Parathyroid adenoma (tissue), 2 donors: Measurements from ENCODE around the gene SIN3A.
A peak's percentile ranks its signal among the peaks of the same experiment; 100 is the strongest.
"Not testable (repeated sequence)": the region's sequence is repeated elsewhere in the genome, so short reads cannot be mapped to it uniquely, and the experiment has no call there.

Experiments used
- H2AFZ ChIP-seq: fragments of 300-600 bp; sonication (generic); one replicate; pipeline ENCODE4 v1.7.0; 2017; ENCODE audit warnings: antibody characterized with exemption, mild to moderate bottlenecking
- H3K27ac ChIP-seq: fragments of 300-600 bp; sonication (generic); one replicate; pipeline ENCODE4 v1.7.0; 2017
- H3K27me3 ChIP-seq: fragments of 300-600 bp; sonication (generic); one replicate; pipeline ENCODE4 v1.7.0; 2017; ENCODE audit warnings: low read length; ENCODE audit not compliant: control insufficient read depth, insufficient read depth
- H3K36me3 ChIP-seq: fragments of 300-600 bp; sonication (generic); one replicate; pipeline ENCODE4 v1.7.0; 2017; ENCODE audit warnings: low read length; ENCODE audit not compliant: control insufficient read depth, insufficient read depth
- H3K4me1 ChIP-seq: fragments of 300-600 bp; sonication (generic); one replicate; pipeline ENCODE4 v1.7.0; 2017; ENCODE audit warnings: control low read depth
- H3K4me2 ChIP-seq: fragments of 300-600 bp; sonication (generic); one replicate; pipeline ENCODE4 v1.7.0; 2017; ENCODE audit warnings: low read length
- H3K4me3 ChIP-seq: fragments of 300-600 bp; sonication (generic); one replicate; pipeline ENCODE4 v1.7.0; 2017; ENCODE audit warnings: low read depth, low read length
- H3K79me2 ChIP-seq: fragments of 300-600 bp; sonication (generic); one replicate; pipeline ENCODE4 v1.7.0; 2017; ENCODE audit warnings: control low read depth
- H3K9ac ChIP-seq: fragments of 300-600 bp; sonication (generic); one replicate; pipeline ENCODE4 v1.7.0; 2017; ENCODE audit warnings: mild to moderate bottlenecking
- H3K9me3 ChIP-seq: fragments of 300-600 bp; sonication (generic); one replicate; pipeline ENCODE4 v1.7.0; 2017; ENCODE audit warnings: low read length; ENCODE audit not compliant: control insufficient read depth
- TF ChIP-seq, protein P1 (sequence below): fragments of 300-600 bp; sonication (generic); IDR thresholded peaks from one replicate; pipeline ENCODE4 v1.7.0; 2017; ENCODE audit warnings: antibody characterized with exemption, mild to moderate bottlenecking
- donor health status: primary hyperparathyroidism.

Gene SIN3A

DNA sequence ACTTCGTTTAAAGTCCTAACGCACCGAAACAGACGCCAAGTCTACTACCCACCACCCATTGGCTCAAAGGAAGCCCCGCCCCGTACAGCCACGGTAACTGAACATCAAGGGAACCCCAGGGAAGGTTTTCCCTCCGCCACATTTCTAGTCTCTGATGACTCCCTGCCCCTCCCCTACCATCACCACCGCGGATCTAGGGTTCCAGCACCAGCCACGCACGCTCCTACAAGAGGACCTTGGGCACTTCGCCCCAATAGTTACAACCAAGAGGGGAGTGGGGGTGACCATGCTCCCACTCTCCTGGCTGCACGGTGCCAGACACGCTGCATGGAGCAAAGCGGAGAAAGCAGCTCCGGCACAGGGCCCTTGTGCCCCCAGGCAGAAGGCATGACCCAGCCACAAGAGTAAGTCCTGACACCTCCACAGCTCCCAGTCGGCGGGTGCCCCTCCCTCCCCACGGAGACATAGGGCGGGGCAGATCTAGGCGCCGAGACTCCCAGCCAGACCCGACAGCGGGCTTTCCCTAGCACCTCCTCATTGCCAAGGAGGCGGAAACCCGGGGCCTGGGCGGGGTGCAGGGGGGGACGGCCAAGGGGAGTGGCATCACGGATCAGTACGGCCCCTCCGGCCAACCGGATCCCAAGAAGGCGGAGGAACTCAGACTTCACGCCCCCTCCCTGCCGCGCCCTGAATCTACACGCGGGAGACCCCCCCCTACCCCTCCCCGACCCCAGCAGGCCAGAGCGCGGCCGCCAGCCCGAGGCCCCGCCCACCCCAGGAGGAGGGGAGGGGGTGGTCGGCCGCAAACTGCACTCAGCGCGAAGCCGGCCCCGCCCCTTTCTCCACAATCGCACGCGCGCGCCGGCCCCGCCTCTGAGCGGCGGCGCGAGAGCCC lies 936 bp downstream of the SIN3A start:
- Histone ChIP-seq H3K79me2 (peaks cover 6% of the 10 kb centered on the region), H3K27me3 (no peaks in the 10 kb centered on the region), H3K27ac (peak overlapping the region; percentile 97), H3K4me1 (peaks cover 3% of the 10 kb centered on the region), H3K4me2 (peak overlapping the region; percentile 96), H3K4me3 (peak overlapping the region; percentile 88), H3K9ac (no peak overlapping the region), H3K9me3 (no peaks in the 10 kb centered on the region), H3K36me3 (no peaks in the 10 kb centered on the region), H2AFZ (no peak overlapping the region)
- TF ChIP-seq, protein P1, sequence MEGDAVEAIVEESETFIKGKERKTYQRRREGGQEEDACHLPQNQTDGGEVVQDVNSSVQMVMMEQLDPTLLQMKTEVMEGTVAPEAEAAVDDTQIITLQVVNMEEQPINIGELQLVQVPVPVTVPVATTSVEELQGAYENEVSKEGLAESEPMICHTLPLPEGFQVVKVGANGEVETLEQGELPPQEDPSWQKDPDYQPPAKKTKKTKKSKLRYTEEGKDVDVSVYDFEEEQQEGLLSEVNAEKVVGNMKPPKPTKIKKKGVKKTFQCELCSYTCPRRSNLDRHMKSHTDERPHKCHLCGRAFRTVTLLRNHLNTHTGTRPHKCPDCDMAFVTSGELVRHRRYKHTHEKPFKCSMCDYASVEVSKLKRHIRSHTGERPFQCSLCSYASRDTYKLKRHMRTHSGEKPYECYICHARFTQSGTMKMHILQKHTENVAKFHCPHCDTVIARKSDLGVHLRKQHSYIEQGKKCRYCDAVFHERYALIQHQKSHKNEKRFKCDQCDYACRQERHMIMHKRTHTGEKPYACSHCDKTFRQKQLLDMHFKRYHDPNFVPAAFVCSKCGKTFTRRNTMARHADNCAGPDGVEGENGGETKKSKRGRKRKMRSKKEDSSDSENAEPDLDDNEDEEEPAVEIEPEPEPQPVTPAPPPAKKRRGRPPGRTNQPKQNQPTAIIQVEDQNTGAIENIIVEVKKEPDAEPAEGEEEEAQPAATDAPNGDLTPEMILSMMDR = no peak

DNA sequence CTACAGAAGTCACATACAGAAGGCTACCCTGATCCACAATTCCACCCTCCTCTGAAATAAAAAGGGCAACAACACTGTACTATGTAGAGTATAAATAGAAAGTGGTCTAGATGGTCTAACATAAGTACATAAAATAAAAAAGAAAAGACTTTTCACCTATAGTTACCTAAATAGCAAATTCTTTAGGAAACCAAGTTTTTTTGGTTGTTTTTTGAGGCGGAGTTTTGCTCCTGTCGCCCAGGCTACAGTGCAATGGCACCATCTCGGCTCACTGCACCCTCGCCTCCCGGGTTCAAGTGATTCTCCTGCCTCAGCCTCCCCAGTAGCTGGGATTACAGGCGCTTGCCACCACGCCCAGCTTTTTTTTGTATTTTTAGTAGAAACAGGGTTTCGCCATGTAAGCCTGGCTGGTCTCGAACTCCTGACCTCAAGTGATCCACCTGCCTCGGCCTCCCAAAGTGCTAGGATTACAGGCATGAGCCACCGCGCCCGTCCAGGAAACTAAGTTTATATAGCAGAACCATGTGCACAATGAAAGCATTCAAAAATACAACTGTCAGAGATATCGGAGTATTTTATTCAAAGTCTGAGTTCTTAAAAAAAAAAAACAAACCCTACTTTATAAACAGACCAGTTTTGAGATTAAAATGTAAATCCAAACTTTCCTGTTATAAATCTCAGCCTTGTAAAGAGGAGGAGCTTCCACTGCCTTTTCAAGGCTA lies 1.7 kb downstream of the SIN3A start:
- no peak overlapping the region for H3K27ac ChIP-seq
- TF ChIP-seq, protein P1 = no peak

DNA sequence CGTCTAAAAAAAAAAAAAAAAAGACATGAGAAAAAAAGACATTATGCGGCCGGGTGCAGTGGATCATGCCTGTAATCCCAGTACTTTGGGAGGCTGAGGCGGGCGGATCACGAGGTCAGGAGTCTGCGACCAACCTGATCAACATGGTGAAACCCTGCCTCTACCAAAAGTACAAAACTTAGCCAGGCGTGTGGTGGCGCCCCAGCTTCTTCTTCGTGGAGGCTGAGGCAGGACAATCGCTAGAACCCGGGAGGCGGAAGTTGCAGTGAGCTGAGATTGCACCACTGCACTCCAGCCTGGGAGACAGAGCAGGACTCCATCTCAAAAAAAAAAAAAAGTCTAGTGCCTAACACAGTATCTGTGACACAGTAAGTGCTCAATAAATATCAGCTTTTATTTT lies 3.3 kb downstream of the SIN3A start:
- H3K4me1 ChIP-seq, H2AFZ ChIP-seq, H3K9ac ChIP-seq, H3K27me3 ChIP-seq, H3K4me2 ChIP-seq, H3K27ac ChIP-seq, H3K9me3 ChIP-seq, H3K36me3 ChIP-seq, H3K4me3 ChIP-seq, H3K79me2 ChIP-seq: not testable (repeated sequence)

More for the DNA sequence above, 1.7 kb downstream of the SIN3A start:
- H3K4me1 ChIP-seq = peaks cover 3% of the 10 kb centered on the region
- H3K4me3 ChIP-seq = peak overlapping the region; percentile 88
- H3K36me3 ChIP-seq = no peaks in the 10 kb centered on the region
- peaks cover 6% of the 10 kb centered on the region for H3K79me2 ChIP-seq
- H3K9ac ChIP-seq = no peak overlapping the region
- H3K27me3 ChIP-seq = no peaks in the 10 kb centered on the region
- H3K9me3 ChIP-seq = no peaks in the 10 kb centered on the region
- no peak overlapping the region for H2AFZ ChIP-seq
- H3K4me2 ChIP-seq = peak overlapping the region; percentile 96

DNA sequence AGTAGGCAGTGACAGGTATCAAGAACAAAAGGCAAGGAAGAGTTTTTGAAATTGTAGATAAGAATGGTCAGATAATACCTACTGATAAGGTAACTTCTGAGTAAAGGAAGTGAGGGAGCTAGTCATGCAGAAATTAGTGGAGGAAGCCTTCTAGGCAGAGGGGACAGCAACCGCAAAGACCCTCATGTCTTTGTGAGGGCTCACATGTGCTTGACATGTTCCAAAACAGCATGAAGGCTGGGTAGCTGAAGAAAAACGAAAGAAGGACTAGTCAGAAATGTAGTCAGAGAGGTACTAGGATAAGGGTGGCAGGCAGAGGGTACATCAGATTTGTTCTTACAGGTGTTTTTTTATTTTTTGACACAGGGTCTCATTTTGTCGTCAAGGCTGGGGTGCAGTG lies 5.3 kb downstream of the SIN3A start:
- Histone ChIP-seq H3K79me2 (peaks cover 17% of the 10 kb centered on the region), H3K4me2 (no peak overlapping the region), H3K27ac (no peak overlapping the region), H3K27me3 (no peaks in the 10 kb centered on the region), H2AFZ (no peak overlapping the region), H3K36me3 (no peaks in the 10 kb centered on the region), H3K9me3 (no peaks in the 10 kb centered on the region), H3K4me1 (peaks cover 3% of the 10 kb centered on the region), H3K9ac (no peak overlapping the region), H3K4me3 (no peak overlapping the region)
- TF ChIP-seq, protein P1 = no peak

DNA sequence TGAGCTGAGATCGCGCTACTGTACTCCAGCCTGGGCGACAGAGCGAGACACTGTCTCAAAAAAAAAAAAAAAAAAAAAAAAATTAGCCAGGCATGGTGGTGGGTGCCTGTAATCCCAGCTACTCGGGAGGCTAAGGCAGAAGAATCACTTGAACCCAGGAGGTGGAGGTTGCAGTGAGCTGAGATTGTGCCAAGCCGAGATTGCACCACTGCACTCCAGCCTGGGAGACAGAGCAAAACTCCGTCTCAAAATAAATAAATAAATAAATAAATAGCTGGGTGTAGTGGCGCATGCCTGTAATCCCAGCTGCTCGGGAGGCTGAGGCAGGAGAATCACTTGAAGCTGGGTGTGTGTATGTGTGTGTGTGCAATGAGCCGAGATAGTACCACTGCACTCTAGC lies 6.2 kb downstream of the SIN3A start:
- not testable (repeated sequence) for H3K9me3 ChIP-seq, H2AFZ ChIP-seq, H3K36me3 ChIP-seq, H3K4me1 ChIP-seq, H3K4me3 ChIP-seq, H3K27ac ChIP-seq, H3K27me3 ChIP-seq, H3K9ac ChIP-seq, H3K4me2 ChIP-seq
- peaks cover 22% of the 10 kb centered on the region for H3K79me2 ChIP-seq

DNA sequence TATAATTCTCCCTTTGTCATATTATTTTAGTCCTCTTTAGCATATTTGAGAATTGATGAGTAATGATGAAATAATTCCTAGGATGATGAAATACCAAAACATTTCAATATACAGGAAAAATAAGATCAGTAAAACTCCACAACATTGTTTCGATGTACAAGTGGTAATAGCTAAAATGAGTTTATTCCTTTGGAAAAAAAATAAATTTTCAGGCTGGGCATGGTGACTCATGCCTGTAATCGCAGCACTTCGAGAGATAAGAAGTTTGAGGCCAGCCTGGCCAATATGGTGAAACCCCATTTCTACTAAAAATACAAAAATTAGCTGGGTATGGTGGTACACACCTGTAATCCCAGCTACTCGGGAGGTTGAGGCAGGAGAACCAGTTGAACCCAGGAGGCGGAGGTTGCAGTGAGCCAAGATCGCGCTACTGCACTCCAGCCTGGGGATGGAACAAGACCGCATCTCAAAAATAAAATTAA lies 7.5 kb downstream of the SIN3A start:
- H3K27me3 ChIP-seq, H3K4me2 ChIP-seq, H3K4me1 ChIP-seq, H3K36me3 ChIP-seq, H2AFZ ChIP-seq, H3K27ac ChIP-seq, H3K9ac ChIP-seq, H3K4me3 ChIP-seq, H3K9me3 ChIP-seq: not testable (repeated sequence)
- H3K79me2 ChIP-seq = peaks cover 30% of the 10 kb centered on the region
